ENCODE data around the gene CPLX3.

The CPLX3 gene

DNA sequence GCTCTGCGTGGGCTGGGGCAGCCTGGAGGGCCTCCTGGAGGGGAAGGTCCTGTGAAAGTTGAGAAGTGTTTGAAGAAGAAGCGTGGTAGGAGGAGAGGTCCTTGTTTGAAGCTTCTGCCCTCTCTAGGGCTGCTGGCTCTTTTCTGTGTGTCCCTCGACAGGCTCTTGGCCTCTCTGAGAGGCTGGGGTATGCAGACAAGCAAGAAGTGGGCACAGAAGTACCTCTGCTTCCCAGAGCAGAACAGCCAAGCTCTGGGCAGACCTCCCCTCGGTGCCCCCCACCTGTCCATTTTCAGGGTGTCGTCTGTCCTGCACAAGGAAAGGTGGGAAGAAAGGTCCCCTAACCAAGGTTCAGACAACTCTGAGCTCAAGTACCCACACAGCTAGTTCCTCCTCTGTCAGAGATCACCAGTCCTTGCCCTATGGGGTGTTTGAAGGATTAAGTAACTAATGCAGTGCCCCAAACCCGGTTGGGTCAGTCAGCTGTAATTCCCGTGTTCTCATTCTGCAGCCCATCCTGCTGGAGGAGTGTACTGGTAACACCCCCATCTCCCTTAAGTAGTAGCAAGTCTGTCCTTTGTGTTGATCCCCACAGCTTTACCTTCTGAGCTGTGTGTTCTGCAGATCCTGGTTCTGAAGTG lies 38.3 kb upstream of the CPLX3 start:
- no peak for DNase-seq (ENCODE audit: low spot score)

DNA sequence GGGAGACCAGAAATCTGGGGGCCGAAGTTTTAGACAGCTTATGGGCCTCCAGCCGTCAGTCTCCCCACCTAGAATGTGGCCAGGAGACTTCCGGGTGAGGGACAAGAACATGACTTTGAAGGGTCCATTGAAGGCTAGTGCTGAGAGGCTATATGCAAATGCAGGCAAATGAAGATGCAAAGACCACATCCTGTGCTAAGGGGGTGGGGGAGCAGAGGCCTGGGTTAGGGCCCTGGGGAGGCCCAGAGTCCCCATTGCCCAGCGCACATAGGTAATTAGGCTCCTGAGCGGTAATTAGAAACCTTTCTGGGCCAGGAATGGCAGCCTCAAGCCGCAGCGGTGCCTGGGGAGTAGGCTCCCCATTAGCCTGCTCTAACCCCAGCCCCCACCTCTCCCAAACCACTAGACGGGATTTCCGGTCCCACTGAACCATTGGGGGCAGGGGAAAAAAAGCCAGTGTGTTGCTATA lies 37.7 kb upstream of the CPLX3 start:
- DNase-seq (ENCODE audit: low spot score): no peak

DNA sequence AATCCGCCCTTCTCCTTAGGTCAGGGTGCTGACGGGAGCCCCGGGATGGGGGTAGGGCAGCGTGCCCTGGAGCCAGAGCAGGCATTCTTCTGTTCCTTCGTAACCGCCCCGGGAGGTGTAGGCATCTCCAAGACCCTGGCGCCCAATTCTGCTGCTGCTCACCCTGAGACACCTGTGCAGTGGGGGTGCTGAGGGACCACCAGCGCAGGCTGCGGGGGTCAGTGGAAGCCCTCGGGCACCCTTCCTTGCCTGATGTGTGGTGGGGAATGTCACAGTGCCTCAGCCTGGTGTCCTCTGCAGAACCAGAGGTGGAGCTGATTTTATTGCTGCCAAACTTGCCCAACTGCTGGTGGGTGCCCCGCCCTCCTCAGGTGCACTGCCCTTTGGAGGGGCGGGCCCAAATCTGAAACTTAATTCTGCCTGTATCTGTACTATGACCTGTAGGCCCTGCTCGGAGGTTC lies 37.2 kb upstream of the CPLX3 start:
- no peak for DNase-seq (ENCODE audit: low spot score)

DNA sequence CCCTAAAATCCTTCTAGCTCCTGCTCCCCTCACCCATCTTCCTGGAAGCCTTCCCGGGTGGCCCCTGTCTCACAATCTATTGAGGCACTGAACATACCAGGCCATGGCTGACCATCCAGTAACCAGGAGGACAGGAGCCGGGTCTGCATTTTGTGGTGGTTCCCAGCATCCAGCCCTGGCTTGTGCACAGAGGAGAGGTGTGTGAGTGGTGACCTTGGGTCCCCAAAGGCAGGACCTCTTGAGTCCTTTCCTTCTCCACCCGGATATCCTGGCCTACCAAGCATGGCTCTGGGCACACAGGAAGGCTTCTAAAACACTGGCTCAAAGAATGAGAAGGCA lies 36.7 kb upstream of the CPLX3 start:
- DNase-seq (ENCODE audit: low spot score): no peak

DNA sequence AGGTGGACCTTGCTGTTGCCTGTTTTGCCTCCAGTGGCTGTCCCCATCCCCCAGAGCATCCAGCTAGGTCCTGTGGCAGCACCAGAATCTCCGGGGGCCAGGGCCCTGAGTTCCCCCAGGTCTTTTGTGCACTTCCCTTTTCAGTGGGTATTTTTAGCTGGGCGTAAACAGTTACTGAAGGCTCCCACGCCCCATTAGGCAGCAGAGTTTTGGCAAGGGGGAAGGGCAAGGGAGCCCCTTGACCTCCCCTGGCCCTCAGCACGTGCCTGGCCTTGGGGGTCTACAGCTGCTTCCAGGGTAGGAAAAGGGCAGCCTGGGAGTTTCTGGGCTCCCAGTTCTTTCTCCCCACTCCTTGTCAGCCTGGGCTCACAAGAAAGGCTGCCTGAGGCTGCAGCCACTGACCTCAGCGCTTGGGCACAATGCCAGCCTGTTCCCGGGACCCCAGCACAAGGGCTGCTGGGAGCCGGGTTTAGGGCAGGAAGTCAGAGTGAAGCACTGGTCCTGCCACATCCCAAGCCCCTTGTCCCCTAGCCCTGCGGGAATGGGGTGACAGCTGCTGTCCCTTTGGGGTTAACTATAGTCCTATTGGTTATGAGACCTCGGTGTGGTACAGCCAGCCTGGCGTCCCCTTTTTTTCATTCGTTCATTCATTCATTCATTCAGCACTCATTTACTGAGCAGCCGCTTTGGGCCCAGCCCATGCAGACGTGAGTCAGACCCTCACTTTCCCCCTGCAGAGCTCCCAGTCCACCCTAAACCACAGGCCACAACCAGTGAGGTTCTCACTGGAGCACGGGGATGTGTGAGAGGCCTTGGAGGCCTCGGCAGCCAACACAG lies 36.1 kb upstream of the CPLX3 start:
- DNase-seq (ENCODE audit: low spot score): peak; percentile 60

DNA sequence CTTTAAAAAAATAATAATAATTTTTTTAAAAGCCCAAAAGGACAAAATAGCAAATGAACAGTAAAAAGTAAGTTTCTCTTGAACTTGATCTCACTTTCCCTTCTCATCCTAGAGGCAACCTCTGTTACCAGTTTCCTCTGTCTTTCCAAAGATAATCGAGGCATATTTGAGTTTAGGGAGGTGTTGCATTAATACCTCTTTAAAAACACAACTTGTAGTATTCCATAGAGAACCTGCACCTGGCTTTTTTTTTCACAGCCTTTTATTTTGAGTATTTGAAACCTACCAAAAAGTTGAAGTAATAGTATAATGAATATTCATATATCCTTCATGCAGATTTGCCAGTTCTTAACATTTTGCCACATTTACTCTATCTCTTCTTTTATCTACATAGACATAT lies 35.4 kb upstream of the CPLX3 start:
- no peak for DNase-seq (ENCODE audit: low spot score)

DNA sequence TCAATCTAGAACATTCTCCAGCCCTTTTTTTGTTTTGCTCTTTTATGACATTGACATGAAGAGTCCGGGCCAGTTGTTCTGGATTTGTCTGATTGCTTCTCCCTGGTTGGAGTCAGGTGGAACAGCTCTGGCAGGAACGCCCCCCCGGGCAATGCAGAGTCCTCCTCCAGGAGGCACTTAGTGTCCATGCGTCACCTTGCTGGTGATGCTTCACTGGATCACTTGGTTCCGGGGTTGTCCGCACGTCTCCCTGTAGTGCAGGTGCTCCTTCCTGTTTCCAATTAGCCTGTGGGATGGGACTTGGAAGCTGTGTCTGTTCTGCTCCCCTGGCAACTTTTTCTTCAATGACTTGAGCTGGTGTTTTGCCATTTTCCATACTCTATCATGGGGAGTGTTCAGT lies 34.8 kb upstream of the CPLX3 start:
- DNase-seq (ENCODE audit: low spot score): no peak

DNA sequence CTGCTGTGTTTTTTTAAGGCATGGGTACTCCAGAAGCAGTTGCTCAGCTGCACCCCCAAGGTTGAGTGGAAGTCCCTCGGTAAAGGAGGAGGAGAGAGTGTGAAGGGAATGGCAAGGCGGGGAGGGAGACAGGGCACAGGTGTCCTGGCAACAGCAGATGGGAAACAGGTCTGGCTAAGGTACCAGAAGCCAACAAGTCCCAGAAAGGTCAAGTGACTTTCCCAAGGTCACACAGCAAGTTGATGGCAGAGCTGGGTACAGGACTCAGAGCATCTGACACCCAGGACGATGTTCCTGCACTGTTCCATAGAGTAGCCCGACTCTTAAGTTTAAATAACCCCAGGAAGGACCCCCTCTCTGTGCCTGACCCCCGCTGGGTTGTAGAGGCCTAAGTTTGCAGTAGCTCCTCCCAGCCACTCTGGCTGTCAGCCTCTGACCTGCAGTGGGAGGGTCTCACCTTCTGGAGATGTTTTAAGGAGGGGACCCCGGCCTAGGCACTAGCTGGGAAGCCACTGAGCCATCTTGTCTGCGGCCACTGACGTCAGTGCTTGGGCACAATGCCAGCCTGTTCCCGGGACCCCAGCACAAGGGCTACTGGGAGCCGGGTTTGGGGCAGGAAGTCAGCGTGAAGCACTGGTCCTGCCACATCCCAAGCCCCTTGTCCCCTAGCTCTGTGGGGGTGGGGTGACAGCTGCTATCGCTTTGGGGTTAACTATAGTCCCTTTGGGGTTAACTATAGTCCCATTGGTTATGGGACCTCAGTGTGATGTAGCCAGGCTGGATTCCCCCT lies 34.0 kb upstream of the CPLX3 start:
- no peak for DNase-seq (ENCODE audit: low spot score)

DNA sequence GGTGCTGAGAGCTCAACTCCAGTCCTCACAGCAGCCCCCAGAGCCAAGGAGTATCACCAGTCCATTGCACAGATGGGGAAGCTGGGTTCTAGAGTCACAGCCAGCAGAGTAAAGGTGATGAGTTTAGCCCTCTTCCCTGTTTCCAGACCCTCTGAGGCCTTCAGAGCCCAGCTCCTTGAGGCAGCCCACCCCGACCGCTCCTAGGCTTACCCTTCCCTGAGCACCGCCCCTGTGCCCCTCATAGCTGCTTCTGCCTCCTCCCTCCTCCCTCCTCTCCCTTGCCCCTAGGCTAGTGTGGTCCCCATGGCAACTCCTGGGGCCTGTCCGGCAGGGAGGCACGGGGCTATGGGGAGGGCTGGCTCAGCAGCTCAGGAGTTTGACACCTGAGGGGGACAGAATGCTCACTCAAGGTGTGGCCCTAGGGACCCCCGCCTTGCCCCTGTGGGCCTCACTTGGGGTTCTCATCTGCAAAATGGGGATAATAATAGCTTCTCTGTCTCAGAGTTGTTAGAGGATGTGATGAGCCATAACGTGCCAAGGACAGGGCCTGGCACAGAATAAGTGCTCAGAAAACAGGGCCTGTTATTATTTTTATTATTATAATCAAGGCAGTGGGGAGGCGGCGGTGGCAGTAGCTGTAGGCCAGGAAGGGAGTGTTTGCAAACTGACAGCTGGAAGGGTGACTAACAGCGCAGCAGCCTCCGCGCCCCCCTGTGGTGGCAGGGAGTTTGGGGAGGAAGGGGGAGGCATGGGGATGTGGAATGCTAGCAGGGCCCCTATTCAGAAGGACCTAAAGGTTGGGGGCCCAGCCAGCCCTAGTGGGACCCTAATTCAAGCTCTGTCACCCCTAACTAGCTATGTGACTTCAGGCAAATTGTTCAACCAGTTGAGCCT lies 33.0 kb upstream of the CPLX3 start:
- DNase-seq (ENCODE audit: low spot score): no peak

DNA sequence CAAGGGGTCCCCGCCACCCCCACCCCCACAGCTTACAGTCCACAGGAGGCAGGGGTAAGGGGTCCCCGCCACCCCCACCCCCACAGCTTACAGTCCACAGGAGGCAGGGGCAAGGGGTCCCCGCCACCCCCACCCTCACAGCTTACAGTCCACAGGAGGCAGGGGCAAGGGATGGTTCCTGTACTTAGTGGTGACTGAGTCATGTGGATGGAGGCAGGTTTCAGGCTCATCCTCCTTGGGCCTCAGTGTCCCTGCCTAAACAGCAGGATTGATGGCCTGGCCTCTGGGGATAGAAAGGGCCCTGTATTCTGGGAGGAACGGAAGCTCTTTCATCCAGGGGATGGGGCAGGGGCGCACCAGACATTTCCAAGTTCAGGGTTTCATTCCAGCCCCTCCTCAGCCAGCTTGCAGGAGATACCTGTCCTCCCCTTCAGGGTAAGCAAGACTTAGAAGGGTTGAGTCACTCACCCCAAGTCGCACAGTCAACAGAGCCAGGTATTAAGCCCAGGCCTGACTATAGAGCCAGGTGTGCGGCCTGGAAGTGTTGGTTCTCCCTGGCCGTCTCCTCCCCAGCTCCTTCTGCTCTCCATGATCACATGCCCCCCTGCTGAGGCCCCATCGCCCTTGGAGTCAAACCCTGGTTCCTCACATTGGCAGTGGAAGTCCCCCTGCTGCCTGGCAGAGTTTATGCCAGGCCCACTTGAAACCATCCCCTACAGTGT lies 32.0 kb upstream of the CPLX3 start:
- DNase-seq (ENCODE audit: low spot score): no peak

DNA sequence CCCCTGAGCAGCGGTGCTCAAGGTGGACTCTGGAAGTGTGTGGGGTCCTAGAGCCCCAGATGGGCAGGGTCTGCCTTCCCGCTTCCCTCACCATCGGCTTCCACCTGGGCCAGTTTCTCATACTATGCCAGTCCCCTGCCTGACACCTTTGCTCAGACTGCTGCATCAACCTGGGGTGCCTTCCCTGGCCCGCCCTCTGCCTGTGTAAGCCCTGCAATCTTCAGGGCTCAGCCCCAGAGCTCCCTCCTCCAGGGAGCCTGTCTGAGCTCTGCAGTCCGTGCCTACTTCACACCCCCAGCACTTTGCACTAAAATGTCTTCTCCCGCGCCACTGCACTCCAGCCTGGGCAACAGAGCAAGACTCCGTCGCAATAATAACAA lies 31.5 kb upstream of the CPLX3 start:
- no peak for DNase-seq (ENCODE audit: low spot score)

DNA sequence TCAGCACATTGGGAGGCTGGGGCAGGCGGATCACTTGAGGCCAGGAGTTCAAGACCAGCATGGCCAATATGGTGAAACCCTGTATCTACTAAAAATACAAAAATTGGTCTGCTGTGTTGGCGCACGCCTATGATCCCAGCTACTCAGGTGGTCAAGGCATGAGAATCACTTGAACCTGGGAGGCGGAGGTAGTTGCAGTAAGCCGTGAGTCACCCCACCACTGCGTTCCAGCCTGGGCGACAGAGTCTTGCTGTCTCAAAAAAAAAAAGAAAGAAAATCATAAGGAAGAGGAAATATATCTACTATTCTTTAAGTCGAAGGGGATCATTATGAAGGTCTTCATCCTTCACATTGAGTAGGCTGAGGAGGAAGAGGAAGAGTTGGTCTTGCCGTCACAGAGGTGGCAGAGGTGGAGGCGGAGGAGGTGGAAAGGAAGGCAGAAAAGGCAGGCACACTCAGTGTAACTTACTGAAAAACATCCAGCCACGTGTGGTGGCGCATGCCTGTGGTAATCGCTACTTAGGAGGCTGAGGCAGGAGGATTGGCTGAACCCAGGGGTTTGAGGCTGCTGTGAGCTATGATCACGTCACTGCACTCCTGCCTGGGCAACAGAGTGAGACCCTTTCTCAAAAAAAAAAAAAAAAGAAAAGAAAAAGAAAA lies 30.3 kb upstream of the CPLX3 start:
- no peak for DNase-seq (ENCODE audit: low spot score)

DNA sequence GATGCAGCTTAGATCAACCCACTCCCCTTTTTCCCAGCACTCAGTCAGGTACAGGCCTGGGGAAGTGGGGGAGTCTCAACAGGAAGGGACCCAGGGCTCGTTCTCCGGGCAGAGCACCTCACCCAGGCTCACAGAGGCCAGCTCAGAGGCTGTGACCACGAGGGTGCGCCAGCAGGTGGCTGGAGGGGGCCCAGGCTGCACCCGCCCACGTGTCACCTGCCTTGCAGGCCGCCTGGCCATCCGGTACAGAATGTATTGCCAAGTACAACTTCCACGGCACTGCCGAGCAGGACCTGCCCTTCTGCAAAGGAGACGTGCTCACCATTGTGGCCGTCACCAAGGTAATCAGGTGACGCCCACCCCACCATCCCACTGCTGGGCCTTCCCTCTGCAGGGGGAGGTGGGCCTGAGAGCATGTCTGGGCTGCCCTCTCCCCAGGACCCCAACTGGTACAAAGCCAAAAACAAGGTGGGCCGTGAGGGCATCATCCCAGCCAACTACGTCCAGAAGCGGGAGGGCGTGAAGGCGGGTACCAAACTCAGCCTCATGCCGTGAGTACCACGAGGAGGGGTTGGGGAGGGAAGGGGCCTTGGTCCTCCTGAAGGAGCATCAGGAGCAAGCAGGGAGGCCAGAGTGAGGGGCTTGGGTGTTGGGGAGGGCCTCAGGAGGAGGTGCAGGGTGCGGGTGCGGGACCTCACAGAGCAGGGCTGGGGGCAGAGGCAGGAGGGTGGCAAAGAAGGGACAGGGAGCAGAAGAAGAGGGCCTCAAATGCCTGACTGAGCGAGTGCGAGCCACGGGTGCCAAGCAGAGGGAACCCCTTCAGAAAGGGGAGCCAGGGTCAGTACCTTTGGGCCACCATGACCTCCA lies 27.8 kb upstream of the CPLX3 start:
- DNase-seq (ENCODE audit: low spot score): no peak

DNA sequence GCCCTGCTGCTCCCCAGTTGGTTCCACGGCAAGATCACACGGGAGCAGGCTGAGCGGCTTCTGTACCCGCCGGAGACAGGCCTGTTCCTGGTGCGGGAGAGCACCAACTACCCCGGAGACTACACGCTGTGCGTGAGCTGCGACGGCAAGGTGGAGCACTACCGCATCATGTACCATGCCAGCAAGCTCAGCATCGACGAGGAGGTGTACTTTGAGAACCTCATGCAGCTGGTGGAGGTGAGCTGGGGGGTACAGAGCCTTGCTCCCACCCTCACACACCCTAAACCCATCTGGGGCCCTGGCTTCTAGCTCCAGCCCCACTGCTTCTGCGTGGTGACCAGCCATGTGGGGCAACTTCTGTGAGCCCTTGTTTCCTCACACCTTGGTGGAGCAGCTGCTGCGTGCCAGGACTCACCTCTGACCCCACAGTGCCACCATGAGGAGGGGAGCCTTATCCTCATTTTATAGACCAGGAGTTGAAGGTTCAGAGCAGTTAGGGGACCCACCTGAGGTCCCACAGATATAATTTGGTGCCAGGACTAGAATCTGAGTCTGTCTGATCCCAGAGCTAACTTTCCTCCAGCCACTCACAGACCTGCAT lies 27.1 kb upstream of the CPLX3 start:
- DNase-seq (ENCODE audit: low spot score): no peak

DNA sequence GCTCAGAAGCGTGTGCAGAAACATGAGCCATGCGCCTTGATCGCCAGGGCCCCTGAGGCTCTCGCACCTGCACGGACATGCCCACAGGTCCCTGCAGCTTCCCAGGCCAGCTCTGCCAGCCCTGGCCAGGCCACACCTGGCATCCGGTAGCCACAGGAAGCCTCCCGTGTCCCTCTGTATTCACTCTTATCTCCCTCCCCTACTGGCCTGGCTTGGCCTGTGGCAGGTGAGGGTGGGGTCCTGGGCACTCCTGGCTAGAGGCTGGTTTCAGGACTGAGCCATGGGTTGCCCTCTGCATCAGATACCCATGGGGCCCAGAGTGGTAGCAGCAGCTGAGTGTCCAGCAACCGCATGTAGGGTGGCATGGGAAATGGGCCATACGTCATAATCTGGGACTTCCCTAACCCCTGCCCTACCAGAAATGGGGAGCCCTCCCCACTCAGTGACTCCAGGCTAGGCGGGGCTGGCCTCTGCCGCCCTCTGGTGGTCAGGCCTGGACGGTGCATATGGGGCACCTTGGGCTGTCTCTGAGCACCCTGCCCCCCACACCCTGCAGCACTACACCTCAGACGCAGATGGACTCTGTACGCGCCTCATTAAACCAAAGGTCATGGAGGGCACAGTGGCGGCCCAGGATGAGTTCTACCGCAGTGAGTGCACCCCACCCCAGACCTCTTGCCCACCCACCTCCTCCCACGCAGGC lies 26.4 kb upstream of the CPLX3 start:
- peak; percentile 95 for DNase-seq (ENCODE audit: low spot score)

DNA sequence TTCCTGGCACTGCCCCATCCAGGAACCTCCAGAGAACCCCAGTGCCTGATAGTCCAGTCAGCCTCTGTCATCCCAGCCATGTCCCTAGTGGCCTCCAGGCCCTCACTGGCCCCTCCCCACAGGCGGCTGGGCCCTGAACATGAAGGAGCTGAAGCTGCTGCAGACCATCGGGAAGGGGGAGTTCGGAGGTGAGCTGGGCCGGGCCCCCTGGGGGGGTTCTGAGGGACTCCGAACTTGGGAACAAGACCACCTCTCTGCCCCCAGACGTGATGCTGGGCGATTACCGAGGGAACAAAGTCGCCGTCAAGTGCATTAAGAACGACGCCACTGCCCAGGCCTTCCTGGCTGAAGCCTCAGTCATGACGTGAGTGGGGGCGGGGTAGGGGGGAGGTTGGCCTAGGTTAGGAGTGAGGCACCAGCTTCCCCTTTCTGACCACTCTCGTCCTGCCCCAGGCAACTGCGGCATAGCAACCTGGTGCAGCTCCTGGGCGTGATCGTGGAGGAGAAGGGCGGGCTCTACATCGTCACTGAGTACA lies 25.8 kb upstream of the CPLX3 start:
- no peak for DNase-seq (ENCODE audit: low spot score)

DNA sequence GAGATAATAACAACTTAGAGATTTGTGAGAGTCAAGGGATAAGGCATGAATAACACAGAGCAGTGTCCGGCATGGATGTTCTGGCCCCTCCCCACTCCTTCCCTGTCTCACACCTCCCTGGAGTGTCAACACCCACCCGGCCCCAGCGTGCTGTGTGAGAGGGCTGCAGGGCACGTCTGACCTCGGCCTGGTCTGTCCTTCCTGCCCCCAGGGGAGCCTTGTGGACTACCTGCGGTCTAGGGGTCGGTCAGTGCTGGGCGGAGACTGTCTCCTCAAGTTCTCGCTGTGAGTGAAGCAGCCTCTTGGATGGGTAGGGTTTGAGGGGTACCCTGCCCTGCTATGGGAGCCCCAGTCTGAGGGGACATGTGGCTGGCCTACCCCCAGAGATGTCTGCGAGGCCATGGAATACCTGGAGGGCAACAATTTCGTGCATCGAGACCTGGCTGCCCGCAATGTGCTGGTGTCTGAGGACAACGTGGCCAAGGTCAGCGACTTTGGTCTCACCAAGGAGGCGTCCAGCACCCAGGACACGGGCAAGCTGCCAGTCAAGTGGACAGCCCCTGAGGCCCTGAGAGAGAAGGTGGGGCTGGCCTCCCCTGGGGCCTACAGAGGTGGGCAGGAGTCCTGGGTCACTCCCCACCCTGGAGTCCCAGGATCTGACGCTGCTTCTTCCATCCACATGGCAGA lies 25.0 kb upstream of the CPLX3 start:
- DNase-seq (ENCODE audit: low spot score): no peak

DNA sequence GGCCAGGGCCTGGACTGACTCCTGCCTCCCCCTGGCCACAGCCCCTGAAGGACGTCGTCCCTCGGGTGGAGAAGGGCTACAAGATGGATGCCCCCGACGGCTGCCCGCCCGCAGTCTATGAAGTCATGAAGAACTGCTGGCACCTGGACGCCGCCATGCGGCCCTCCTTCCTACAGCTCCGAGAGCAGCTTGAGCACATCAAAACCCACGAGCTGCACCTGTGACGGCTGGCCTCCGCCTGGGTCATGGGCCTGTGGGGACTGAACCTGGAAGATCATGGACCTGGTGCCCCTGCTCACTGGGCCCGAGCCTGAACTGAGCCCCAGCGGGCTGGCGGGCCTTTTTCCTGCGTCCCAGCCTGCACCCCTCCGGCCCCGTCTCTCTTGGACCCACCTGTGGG lies 24.1 kb upstream of the CPLX3 start:
- DNase-seq (ENCODE audit: low spot score): no peak

Measured in GM03348 (cell line).